SK-N-SH treated with all-trans-retinoic acid at 6 μM for 48 hours (cell line): ENCODE data around the gene IL16.

Experiments used
- ATAC-seq: fragments of 200-7000 bp; cut with Tn5 transposase; 3 replicates; pipeline ENCODE4 v1.9.1; 2020; ENCODE audit warnings: mild to moderate bottlenecking, moderate library complexity
- ARNTL ChIP-seq: fragments of 450-650 bp; formaldehyde crosslinking; IDR thresholded peaks from 2 replicates; pipeline ENCODE4 v1.5.0; 2020; ENCODE audit warnings: low read depth, mild to moderate bottlenecking, moderate library complexity, borderline replicate concordance
- CSDC2 ChIP-seq: fragments of 250-450 bp; sonication (Bioruptor Pico); IDR thresholded peaks from 2 replicates; pipeline ENCODE4 v1.5.0; 2020; ENCODE audit warnings: mild to moderate bottlenecking, moderate library complexity
- CSRNP3 ChIP-seq: fragments of 250-450 bp; sonication (Bioruptor Pico); IDR thresholded peaks from 2 replicates; pipeline ENCODE4 v1.5.1; 2021; ENCODE audit warnings: mild to moderate bottlenecking, moderate library complexity
- ISL1 ChIP-seq: fragments of 250-450 bp; sonication (Bioruptor Pico); IDR thresholded peaks from 2 replicates; pipeline ENCODE4 v2.1.2; 2022; ENCODE audit warnings: mild to moderate bottlenecking, moderate library complexity
- OSR1 ChIP-seq: fragments of 250-450 bp; sonication (Bioruptor Pico); IDR thresholded peaks from 2 replicates; pipeline ENCODE4 v1.8.0; 2022; ENCODE audit warnings: moderate library complexity, mild to moderate bottlenecking, inconsistent platforms
- PATZ1 ChIP-seq: fragments of 250-450 bp; sonication (Bioruptor Pico); IDR thresholded peaks from 2 replicates; pipeline ENCODE4 v1.8.0; 2020; ENCODE audit warnings: mild to moderate bottlenecking, moderate library complexity, borderline replicate concordance
- POU6F1 ChIP-seq: fragments of 250-450 bp; sonication (Bioruptor Pico); IDR thresholded peaks from 2 replicates; pipeline ENCODE4 v1.8.0; 2021; ENCODE audit warnings: low read depth, mild to moderate bottlenecking, moderate library complexity, borderline replicate concordance
- PPARA ChIP-seq: fragments of 250-450 bp; sonication (Bioruptor Pico); IDR thresholded peaks from 2 replicates; pipeline ENCODE4 v1.5.0; 2020; ENCODE audit warnings: mild to moderate bottlenecking, borderline replicate concordance
- RARB ChIP-seq: fragments of 250-450 bp; sonication (Bioruptor Pico); IDR thresholded peaks from 2 replicates; pipeline ENCODE4 v1.8.0; 2021; ENCODE audit warnings: mild to moderate bottlenecking, moderate library complexity
- SNAI2 ChIP-seq: fragments of 250-450 bp; sonication (Bioruptor Pico); IDR thresholded peaks from 2 replicates; pipeline ENCODE4 v1.5.0; 2020; ENCODE audit warnings: mild to moderate bottlenecking, moderate library complexity
- TCF4 ChIP-seq: fragments of 250-450 bp; sonication (Bioruptor Pico); IDR thresholded peaks from 2 replicates; pipeline ENCODE4 v1.8.0; 2021; ENCODE audit warnings: mild to moderate bottlenecking, moderate library complexity, borderline replicate concordance
- TOX ChIP-seq: fragments of 250-450 bp; sonication (Bioruptor Pico); IDR thresholded peaks from 2 replicates; pipeline ENCODE4 v1.8.0; 2021; ENCODE audit warnings: mild to moderate bottlenecking, moderate library complexity, borderline replicate concordance
- ZC3H10 ChIP-seq: fragments of 250-450 bp; sonication (Bioruptor Pico); IDR thresholded peaks from 2 replicates; pipeline ENCODE4 v1.5.1; 2021; ENCODE audit warnings: mild to moderate bottlenecking, moderate library complexity
- ZFP3 ChIP-seq: fragments of 250-450 bp; sonication (Bioruptor Pico); IDR thresholded peaks from 2 replicates; pipeline ENCODE4 v1.5.0; 2020; ENCODE audit warnings: mild to moderate bottlenecking, moderate library complexity
- ZFP30 ChIP-seq: fragments of 450-650 bp; formaldehyde crosslinking; IDR thresholded peaks from 2 replicates; pipeline ENCODE4 v1.5.0; 2022; ENCODE audit warnings: mild to moderate bottlenecking, moderate library complexity
- ZNF565 ChIP-seq: fragments of 450-650 bp; formaldehyde crosslinking; conservative IDR thresholded peaks from 2 replicates; pipeline ENCODE4 v1.5.0; 2020; ENCODE audit warnings: low read depth, mild to moderate bottlenecking, moderate library complexity
- ZNF70 ChIP-seq: fragments of 450-650 bp; formaldehyde crosslinking; IDR thresholded peaks from 2 replicates; pipeline ENCODE4 v1.5.0; 2020; ENCODE audit warnings: mild to moderate bottlenecking, moderate library complexity
- ZNF8 ChIP-seq: fragments of 450-650 bp; formaldehyde crosslinking; IDR thresholded peaks from 2 replicates; pipeline ENCODE4 v1.5.0; 2020; ENCODE audit warnings: mild to moderate bottlenecking, moderate library complexity

IL16 gene

GRCh38 chr15:81361891-81362290 lies 165.2 kb downstream of the IL16 start:
- ATAC-seq, result no peak
- TF ChIP-seq ZNF8 (CRISPR knock-in tag) (no peak), ZFP3 (no peak)
- TF ChIP-seq, all 23 proteins: peak for 0

GRCh38 chr15:81362790-81363189 lies 166.1 kb downstream of the IL16 start:
- no peak for ATAC-seq
- TF ChIP-seq RARB (no peak), ARNTL (CRISPR knock-in tag) (no peak), ZNF70 (no peak), TCF4 (CRISPR knock-in tag) (no peak), ZFP30 (CRISPR knock-in tag) (no peak), CSRNP3 (CRISPR knock-in tag) (no peak), CSDC2 (no peak), POU6F1 (no peak), ISL1 (no peak), ZNF565 (CRISPR knock-in tag) (no peak), TOX (CRISPR knock-in tag) (no peak), SNAI2 (no peak), OSR1 (CRISPR knock-in tag) (no peak), ZFP3 (no peak), ZNF8 (CRISPR knock-in tag) (no peak), PATZ1 (CRISPR knock-in tag) (no peak), PPARA (CRISPR knock-in tag) (no peak)

- ATAC-seq, result no peak
- TF ChIP-seq PPARA (CRISPR knock-in tag), result no peak
- TF ChIP-seq ZNF70, result no peak
- no peak for TF ChIP-seq ZNF565 (CRISPR knock-in tag)
- no peak for TF ChIP-seq CSDC2
- TF ChIP-seq SNAI2, result no peak
- no peak for TF ChIP-seq ISL1
- TF ChIP-seq ZC3H10 (CRISPR knock-in tag), result no peak
These were observed 166.6 kb downstream of the IL16 start for GRCh38 chr15:81363276-81363675.
